GM12873 (cell line): Measurements from ENCODE around the gene KIAA0513.

Experiments
- CTCF ChIP-seq: IDR thresholded peaks from 2 replicates; pipeline ENCODE4 v1.5.1; 2012; ENCODE audit warnings: low read depth, mild to moderate bottlenecking, moderate library complexity, low read length, control low read depth; ENCODE audit not compliant: insufficient read depth; ENCODE audit errors: missing control alignments

Gene KIAA0513

GRCh38 chr16:85090181-85090580 lies 62.6 kb downstream of the KIAA0513 start:
- TF ChIP-seq CTCF: no peak

GRCh38 chr16:85090873-85091521 lies 63.4 kb downstream of the KIAA0513 start:
- no peak for TF ChIP-seq CTCF

- no peak for TF ChIP-seq CTCF
Observed at GRCh38 chr16:85091522-85091910, 63.9 kb downstream of the KIAA0513 start.

GRCh38 chr16:85092309-85092708 lies 64.7 kb downstream of the KIAA0513 start:
- TF ChIP-seq CTCF: no peak

GRCh38 chr16:85092851-85093250 lies 65.3 kb downstream of the KIAA0513 start:
- no peak for TF ChIP-seq CTCF

- TF ChIP-seq CTCF: no peak
Observed at GRCh38 chr16:85093705-85094104, 66.1 kb downstream of the KIAA0513 start.

- no peak for TF ChIP-seq CTCF
Observed at GRCh38 chr16:85094176-85094805, 66.7 kb downstream of the KIAA0513 start.
